Stimulated activated CD4-positive, alpha-beta T cell treated with anti-CD3 and anti-CD28 coated beads, Interleukin-2, amount 100 ng/mL, for 4 hours (primary cell): ENCODE measurements around the gene KLHDC9.
"Not testable (repeated sequence)": the region's sequence is repeated elsewhere in the genome, so short reads cannot be mapped to it uniquely, and the experiment has no call there.

Experiments used
- DNase-seq: peaks from one replicate; pipeline ENCODE4 v3.0.0-alpha.2; 2020; ENCODE audit warnings: low read depth

KLHDC9 gene

GRCh38 chr1:161096530-161096929, 1.6 kb upstream of the KLHDC9 start:
- DNase-seq = no peak

DNA sequence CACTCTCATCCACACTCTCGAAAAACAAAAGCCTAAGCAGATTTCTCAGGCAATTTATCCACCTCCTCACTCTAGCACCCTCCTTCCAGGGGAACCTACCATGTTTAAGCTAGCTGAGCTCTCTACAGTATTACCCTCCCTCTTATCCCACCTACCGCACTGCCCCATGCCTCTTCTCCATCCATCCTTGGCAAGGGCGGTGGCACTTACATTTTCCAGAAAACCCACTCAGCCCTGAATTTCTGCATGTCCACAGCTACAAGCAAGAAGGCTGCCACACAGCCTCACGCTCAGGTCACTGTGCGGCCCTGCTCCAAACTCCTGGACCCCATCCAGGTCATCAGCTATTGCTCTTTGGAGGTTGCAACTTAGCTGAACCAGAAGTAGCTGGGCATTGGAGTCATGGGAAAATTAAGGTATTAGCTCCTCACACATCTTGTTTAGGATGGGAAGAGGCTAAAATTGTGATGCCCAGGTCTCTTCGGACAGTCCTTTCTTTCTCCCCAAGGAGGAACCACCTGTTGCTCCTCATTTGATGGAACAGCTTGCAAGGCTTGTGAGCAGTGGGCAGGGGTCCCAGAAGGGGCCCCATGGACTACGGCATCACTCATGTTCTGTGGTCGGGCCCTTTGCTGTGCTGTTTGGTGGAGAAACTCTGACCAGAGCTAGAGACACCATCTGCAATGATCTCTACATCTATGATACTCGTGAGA, 1.1 kb downstream of the KLHDC9 start:
- DNase-seq = no peak

DNA sequence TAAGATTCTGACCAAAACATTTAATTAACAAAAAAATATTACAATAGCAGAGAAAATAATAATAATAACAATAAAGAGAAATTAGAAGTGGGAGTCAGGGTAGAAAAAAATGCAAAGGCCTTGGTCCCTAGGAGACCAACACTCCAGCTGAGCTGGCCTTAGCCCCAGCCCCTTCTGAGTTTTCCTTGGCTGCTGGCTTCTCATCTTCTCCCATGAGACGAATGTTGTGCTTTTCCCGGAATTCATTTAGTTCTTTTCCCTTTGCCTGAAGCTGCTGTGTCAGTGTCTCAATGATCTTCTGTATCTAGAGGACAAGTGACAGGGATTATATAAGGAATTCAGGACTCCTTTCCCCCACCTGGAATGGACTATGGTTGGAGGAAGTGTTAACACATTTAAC, 2.4 kb downstream of the KLHDC9 start:
- DNase-seq = no peak

DNA sequence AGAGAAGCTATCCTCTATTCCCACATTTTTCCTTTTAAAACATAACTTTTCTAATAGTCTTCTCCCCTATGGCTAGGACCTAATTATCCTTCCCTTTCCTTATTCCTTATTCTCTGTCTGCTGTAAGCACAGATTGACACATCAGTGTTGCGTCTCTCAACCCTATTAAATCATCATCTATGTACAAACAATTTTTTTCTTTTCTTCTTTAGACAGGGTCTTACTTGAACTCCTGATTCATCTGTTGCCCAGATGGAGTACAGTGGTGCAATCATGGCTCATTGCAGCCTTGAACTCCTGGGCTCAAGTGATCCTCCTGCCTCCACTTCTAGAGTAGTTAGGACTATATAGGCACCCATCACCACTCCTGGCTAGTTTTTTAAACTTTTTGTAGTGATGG, 8.3 kb downstream of the KLHDC9 start:
- no peak for DNase-seq

GRCh38 chr1:161111117-161111516, 13.0 kb downstream of the KLHDC9 start:
- no peak for DNase-seq

DNA sequence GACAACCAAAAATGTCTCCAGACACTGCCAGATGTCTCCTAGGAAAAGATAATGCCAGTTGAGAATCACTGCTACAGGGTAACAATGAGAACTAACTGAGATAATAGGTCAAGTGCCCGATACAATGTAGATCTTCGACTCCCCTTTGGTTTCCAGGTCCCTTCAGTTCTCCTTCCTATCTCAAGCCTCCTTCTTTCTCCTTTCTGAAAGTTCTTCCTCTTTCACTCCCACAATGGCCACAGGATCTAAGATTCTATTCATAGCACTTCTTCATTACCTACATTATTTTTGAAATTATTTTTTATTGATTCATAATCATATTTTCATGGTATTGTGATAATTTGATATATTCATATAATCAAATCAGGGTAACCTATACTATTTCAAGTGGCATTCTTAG, 13.4 kb downstream of the KLHDC9 start:
- DNase-seq = no peak

- DNase-seq = no peak
Measured at GRCh38 chr1:161113915-161114314, 15.8 kb downstream of the KLHDC9 start.

DNA sequence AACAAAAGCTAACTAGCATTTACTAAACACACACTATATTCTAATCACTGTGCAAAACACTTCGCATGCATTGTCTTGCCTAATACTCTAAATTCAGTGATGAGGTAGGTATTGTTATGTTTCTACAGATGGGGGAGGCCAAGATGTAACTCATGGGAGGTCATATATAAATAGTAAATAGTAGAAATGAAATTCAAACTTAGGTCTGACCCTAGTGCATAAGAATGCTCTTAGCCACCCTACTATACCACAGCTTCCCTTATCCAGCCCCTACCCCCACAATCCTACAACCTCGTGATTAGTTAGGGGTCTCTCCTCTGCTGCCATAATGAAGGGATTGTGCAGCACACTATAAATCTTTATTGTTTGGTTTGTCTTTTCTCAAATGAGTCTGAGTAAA, 16.4 kb downstream of the KLHDC9 start:
- no peak for DNase-seq

DNA sequence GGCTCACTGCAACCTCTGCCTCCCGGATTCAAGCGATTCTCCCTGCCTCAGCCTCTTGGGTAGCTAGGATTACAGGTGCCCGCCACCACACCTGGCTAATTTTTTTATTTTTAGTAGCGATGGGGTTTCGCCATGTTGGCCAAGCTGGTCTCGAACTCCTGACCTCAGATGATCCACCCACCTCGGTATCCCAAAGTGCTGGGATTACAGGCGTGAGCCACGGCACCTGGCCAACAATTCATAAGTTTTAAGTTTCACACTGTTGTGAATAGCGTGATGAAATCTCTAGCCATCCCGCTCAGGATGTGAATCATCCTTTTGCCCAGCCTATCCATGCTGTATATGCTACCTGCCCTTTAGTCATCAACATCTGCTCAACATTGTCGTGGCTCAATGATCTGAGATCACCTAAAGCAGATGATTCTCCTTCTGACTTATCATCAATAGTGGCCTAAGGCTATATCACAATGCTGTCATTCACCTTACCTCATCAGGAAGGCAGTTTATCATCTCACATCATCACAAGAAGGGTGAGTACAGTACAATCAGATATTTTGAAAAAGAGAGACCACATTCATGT, 17.1 kb downstream of the KLHDC9 start:
- no peak for DNase-seq

- not testable (repeated sequence) for DNase-seq
Measured at GRCh38 chr1:161115961-161116360, 17.8 kb downstream of the KLHDC9 start.

GRCh38 chr1:161117759-161118581, 19.8 kb downstream of the KLHDC9 start, which contains the start of the genes NIT1 and PFDN2:
Gene NIT1, plus strand, starts transcription at chr1:161118105. Its CDS starts 72 bp downstream, at chr1:161118177.
Gene PFDN2, minus strand, starts transcription at chr1:161118037. Its CDS starts 11 bp downstream, at chr1:161118026.
- peak; percentile 78 for DNase-seq

- DNase-seq = peak; percentile 65
Measured at GRCh38 chr1:161119092-161119903, 21.1 kb downstream of the KLHDC9 start.

- DNase-seq = no peak
Measured at GRCh38 chr1:161121042-161121650, 23.0 kb downstream of the KLHDC9 start.

DNA sequence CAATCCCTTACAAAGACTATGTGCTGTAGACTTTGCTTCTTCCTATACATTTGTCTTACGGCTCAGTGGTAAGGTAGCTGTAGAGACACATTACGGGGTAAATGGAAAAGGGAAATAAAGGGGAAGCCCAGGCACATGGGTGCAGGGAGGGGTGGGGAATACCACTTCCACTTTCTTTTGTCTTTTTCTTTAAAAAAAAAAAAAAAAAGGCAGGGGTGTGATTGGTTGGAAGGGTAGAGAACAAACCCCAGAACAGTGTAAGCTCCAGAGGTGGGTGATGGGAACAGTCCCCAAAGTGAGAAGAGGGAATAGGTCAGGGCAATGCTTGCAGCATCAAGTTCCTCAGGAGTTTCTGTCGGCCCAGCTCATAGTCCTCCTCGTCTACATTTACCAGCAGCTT, 23.7 kb downstream of the KLHDC9 start:
- DNase-seq = no peak

GRCh38 chr1:161122967-161123366, 24.8 kb downstream of the KLHDC9 start:
- no peak for DNase-seq

GRCh38 chr1:161127649-161128048, 29.5 kb downstream of the KLHDC9 start:
- DNase-seq = no peak

GRCh38 chr1:161128591-161129420, 30.6 kb downstream of the KLHDC9 start:
- no peak for DNase-seq

GRCh38 chr1:161130266-161130665, 32.1 kb downstream of the KLHDC9 start:
- no peak for DNase-seq

GRCh38 chr1:161131523-161132409, 33.6 kb downstream of the KLHDC9 start:
- no peak for DNase-seq
